ENCODE measurements around the gene TGM5.

Gene TGM5

DNA sequence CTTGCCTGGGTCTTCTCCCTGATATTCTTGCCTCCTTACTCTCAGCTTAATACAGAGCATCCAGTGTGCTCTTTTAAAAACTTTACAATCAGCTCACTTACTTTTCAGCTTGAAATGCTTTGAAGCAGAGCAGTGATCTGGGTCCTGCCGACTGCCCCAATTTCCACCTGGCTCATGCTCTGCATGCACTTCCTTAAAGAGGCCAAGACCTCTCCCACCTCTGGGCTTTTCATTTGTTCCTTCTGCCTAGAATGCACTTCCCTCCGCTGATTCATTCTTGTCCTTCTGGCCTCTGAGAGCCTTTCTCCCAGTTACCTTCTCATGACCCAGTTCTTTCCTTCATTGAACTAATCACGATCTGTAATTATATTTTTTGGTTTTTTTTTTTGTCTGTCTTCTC is 83.5 kb downstream of the TGM5 start:
- no peak overlapping the region for H3K4me3 ChIP-seq (ENCODE audit: low read length)
- H3K27ac ChIP-seq (ENCODE audit: low read length), result no peak overlapping the region
- H3K4me1 ChIP-seq (ENCODE audit: insufficient read depth, low read length), result peaks cover 7% of the 10 kb centered on the region; the same call in 1 of the 2 replicates
- H3K36me3 ChIP-seq (ENCODE audit: insufficient read depth, low read depth, low read length), result no peaks in the 10 kb centered on the region
- no peak overlapping the region for H3K9ac ChIP-seq (ENCODE audit: low read depth, low read length)
- no peaks in the 10 kb centered on the region for H3K27me3 ChIP-seq (ENCODE audit: insufficient read depth, low read length)
- H3K9me3 ChIP-seq (ENCODE audit: insufficient read depth, low read depth, low read length), result no peaks in the 10 kb centered on the region; the same call in 1 of the 2 replicates

Measured in iPS-20b (cell line).